GM12878 (cell line): ENCODE data around the gene ARHGDIA. TPM values are rescaled to one million over a fixed set of nuclear protein-coding genes. Genes with fewer than 3 reads are reported as not detected.
A peak's percentile ranks its signal among the peaks of the same experiment; 100 is the strongest.

ENCODE experiments used
- BCL3 ChIP-seq: IDR thresholded peaks from 2 replicates; pipeline ENCODE4 v1.6.1; 2011; ENCODE audit warnings: borderline replicate concordance, low read depth, mild to moderate bottlenecking, moderate library complexity, low read length; ENCODE audit not compliant: insufficient read depth, poor library complexity, severe bottlenecking
- BCLAF1 ChIP-seq: fragments of 450-650 bp; IDR thresholded peaks from 2 replicates; pipeline ENCODE4 v1.6.1; 2017; ENCODE audit warnings: antibody characterized with exemption, mild to moderate bottlenecking, moderate library complexity
- CBX5 ChIP-seq: sonication (generic); IDR thresholded peaks from 2 replicates; pipeline ENCODE4 v1.6.1; 2016; ENCODE audit warnings: low read depth, moderate library complexity, mild to moderate bottlenecking, inconsistent platforms
- NFIC ChIP-seq: IDR thresholded peaks from 2 replicates; pipeline ENCODE4 v1.6.1; 2012; ENCODE audit warnings: low read depth, mild to moderate bottlenecking, inconsistent platforms, low read length, moderate library complexity
- POLR2AphosphoS2 ChIP-seq: IDR thresholded peaks from 2 replicates; pipeline ENCODE4 v1.6.1; 2011; ENCODE audit warnings: low read depth, mild to moderate bottlenecking, low read length, improper control_type of control experiment, moderate library complexity
- RUNX3 ChIP-seq: IDR thresholded peaks from 2 replicates; pipeline ENCODE4 v1.6.1; 2012; ENCODE audit warnings: low read length, inconsistent platforms
- ZBED1 ChIP-seq: IDR thresholded peaks from 2 replicates; pipeline ENCODE4 v1.6.1; 2016; ENCODE audit warnings: borderline replicate concordance
- polyA plus RNA-seq, 11 experiments: library from polyadenylated mRNA; depleted of rRNA in 4 of 11; unstranded in 6 of 11; stranded (reverse) in 5 of 11; fragments of >200 nt; fragmentation: Nextera tagmentation in 4 of 11; fragmentation: Illumina TruSeq in 1 of 11; extraction: Ambion mirVana in 4 of 11; extraction: Trizol in 1 of 11; gene quantifications; 1 replicate in 1 of 11; 2 replicates in 10 of 11; pipeline versions ENCODE4 v1.2.1 to v1.2.3, GENCODE V29; 2011 to 2016; ENCODE audit warnings: inconsistent platforms in 2 of 11, missing spikeins in 2 of 11, low read depth in 1 of 11
- total RNA-seq, 4 experiments: library from RNA; depleted of rRNA in 3 of 4; stranded (reverse); fragments of >200 nt in 3 of 4; fragmentation: Illumina TruSeq in 1 of 4; extraction: Trizol in 1 of 4; gene quantifications; 2 replicates each; pipeline versions ENCODE4 v1.2.1 to v1.2.3, GENCODE V29; 2013 to 2021
- TF ChIP-seq, protein P1 (sequence below): IDR thresholded peaks from 2 replicates; pipeline ENCODE4 v1.6.1; 2012; ENCODE audit warnings: improper control_type of control experiment, low read depth, low read length; ENCODE audit not compliant: insufficient replicate concordance

Gene ARHGDIA
- total and polyA plus RNA-seq, 10 of the 15 experiments (the other 5 are each of a cell fraction or from before 2014, with no cell fraction given) = 17.9 to 552 (median 169) TPM

DNA sequence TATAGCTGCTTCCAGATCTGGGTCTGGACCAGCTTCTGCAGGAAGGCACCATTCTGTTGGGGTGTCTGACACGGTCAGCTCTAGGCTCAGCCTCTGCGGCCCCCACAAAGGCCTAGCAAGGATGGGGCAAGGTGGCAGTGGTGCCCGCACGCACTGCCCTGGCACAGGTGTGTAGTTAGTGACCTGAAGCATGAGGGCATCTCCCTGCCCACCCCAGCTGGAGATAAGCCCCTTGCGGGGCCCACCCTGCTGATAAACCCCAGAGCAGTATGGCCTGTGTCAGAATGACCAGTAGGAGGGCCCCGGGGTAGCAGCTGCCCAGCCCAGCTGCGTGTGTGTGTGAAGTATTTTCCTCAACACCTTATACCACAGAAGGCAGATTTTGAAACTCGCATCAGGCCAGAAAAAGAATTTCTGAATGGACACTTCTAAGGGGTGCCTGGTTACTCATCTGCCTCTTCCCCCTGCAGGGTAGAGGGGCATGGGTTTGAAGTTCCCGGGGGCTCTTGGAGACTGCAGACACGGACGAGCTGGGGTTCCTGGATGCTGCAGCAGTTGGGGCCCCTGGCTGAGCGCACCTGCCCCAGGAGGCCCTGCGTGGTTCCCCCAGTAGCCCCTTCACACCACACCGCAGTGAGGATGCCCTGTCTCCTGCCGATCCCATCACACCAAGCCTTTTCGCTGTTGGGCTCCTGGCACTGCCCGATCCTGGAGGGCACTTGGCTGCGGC is 4.5 kb downstream of the ARHGDIA start (continued):
- no peak for TF ChIP-seq BCLAF1
- peak; percentile 23 for TF ChIP-seq RUNX3
- no peak for TF ChIP-seq CBX5
- TF ChIP-seq ZBED1 = 0 out of 2 replicates have a peak, but pooled peaks have one; percentile 18
- peak; percentile 59 for TF ChIP-seq BCL3
- TF ChIP-seq, protein P1, sequence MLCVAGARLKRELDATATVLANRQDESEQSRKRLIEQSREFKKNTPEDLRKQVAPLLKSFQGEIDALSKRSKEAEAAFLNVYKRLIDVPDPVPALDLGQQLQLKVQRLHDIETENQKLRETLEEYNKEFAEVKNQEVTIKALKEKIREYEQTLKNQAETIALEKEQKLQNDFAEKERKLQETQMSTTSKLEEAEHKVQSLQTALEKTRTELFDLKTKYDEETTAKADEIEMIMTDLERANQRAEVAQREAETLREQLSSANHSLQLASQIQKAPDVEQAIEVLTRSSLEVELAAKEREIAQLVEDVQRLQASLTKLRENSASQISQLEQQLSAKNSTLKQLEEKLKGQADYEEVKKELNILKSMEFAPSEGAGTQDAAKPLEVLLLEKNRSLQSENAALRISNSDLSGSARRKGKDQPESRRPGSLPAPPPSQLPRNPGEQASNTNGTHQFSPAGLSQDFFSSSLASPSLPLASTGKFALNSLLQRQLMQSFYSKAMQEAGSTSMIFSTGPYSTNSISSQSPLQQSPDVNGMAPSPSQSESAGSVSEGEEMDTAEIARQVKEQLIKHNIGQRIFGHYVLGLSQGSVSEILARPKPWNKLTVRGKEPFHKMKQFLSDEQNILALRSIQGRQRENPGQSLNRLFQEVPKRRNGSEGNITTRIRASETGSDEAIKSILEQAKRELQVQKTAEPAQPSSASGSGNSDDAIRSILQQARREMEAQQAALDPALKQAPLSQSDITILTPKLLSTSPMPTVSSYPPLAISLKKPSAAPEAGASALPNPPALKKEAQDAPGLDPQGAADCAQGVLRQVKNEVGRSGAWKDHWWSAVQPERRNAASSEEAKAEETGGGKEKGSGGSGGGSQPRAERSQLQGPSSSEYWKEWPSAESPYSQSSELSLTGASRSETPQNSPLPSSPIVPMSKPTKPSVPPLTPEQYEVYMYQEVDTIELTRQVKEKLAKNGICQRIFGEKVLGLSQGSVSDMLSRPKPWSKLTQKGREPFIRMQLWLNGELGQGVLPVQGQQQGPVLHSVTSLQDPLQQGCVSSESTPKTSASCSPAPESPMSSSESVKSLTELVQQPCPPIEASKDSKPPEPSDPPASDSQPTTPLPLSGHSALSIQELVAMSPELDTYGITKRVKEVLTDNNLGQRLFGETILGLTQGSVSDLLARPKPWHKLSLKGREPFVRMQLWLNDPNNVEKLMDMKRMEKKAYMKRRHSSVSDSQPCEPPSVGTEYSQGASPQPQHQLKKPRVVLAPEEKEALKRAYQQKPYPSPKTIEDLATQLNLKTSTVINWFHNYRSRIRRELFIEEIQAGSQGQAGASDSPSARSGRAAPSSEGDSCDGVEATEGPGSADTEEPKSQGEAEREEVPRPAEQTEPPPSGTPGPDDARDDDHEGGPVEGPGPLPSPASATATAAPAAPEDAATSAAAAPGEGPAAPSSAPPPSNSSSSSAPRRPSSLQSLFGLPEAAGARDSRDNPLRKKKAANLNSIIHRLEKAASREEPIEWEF = peak; percentile 13
- TF ChIP-seq NFIC = 0 out of 2 replicates have a peak, but pooled peaks have one; percentile 15
- peak; percentile 4; the same call in 1 of the 2 replicates for TF ChIP-seq POLR2AphosphoS2
